HS-5 (cell line): Measurements from ENCODE around the gene CHRNA4.
"Not testable (repeated sequence)": the region's sequence is repeated elsewhere in the genome, so short reads cannot be mapped to it uniquely, and the experiment has no call there.

ENCODE experiments used
- DNase-seq: peaks from one replicate; pipeline ENCODE4 v3.0.0-alpha.2; 2012; ENCODE audit warnings: low read depth

The CHRNA4 gene

GRCh38 chr20:63348828-63349515, 12.2 kb downstream of the CHRNA4 start:
- no peak for DNase-seq

GRCh38 chr20:63347950-63348827, 13.0 kb downstream of the CHRNA4 start:
- no peak for DNase-seq

- DNase-seq, result no peak
Observed at GRCh38 chr20:63347081-63347741, 13.9 kb downstream of the CHRNA4 start.

- DNase-seq, result no peak
Observed at GRCh38 chr20:63346131-63347080, 14.7 kb downstream of the CHRNA4 start.

GRCh38 chr20:63345328-63346100, 15.6 kb downstream of the CHRNA4 start:
- no peak for DNase-seq

- no peak for DNase-seq
Observed at GRCh38 chr20:63344616-63345327, 16.4 kb downstream of the CHRNA4 start.

GRCh38 chr20:63343460-63344445, 17.4 kb downstream of the CHRNA4 start:
- no peak for DNase-seq

GRCh38 chr20:63342561-63343459, 18.3 kb downstream of the CHRNA4 start:
- no peak for DNase-seq

- DNase-seq, result not testable (repeated sequence)
Observed at GRCh38 chr20:63340158-63340688, 20.9 kb downstream of the CHRNA4 start.

- not testable (repeated sequence) for DNase-seq
Observed at GRCh38 chr20:63339154-63340094, 21.7 kb downstream of the CHRNA4 start.

GRCh38 chr20:63337786-63338420, 23.2 kb downstream of the CHRNA4 start:
- no peak for DNase-seq

- DNase-seq, result no peak
Observed at GRCh38 chr20:63336232-63336752, 24.9 kb downstream of the CHRNA4 start.

GRCh38 chr20:63335711-63336110, 25.4 kb downstream of the CHRNA4 start:
- DNase-seq, result no peak

- DNase-seq, result not testable (repeated sequence)
Observed at GRCh38 chr20:63335060-63335459, 26.1 kb downstream of the CHRNA4 start.

GRCh38 chr20:63334356-63334755, 26.8 kb downstream of the CHRNA4 start:
- no peak for DNase-seq
